Progenitor cell of endocrine pancreas (in vitro differentiated cells): ENCODE data around the gene CCDC112. TPM values are rescaled to one million over a fixed set of nuclear protein-coding genes. Genes with fewer than 3 reads are reported as not detected.

ENCODE experiments used
- DNase-seq: peaks from one replicate; pipeline ENCODE4 v3.0.0; 2021; ENCODE audit warnings: low spot score; ENCODE audit not compliant: unreplicated experiment
- H3K27ac Mint-ChIP-seq: 2 replicates; pipeline ENCODE4 v1.8.0; 2021; ENCODE audit warnings: mild to moderate bottlenecking, moderate library complexity, mixed read lengths
- H3K27me3 Mint-ChIP-seq: 2 replicates; pipeline ENCODE4 v1.8.0; 2021; ENCODE audit warnings: mixed read lengths
- H3K36me3 Mint-ChIP-seq: 2 replicates; pipeline ENCODE4 v1.8.0; 2022; ENCODE audit warnings: mixed read lengths; ENCODE audit not compliant: insufficient read depth
- H3K4me1 Mint-ChIP-seq: 2 replicates; pipeline ENCODE4 v1.8.0; 2021; ENCODE audit warnings: low read depth, mixed read lengths
- H3K4me3 Mint-ChIP-seq: 2 replicates; pipeline ENCODE4 v1.8.0; 2021; ENCODE audit warnings: low read depth, mild to moderate bottlenecking, moderate library complexity, mixed read lengths
- H3K9me3 Mint-ChIP-seq: 2 replicates; pipeline ENCODE4 v1.8.0; 2021; ENCODE audit warnings: low read depth, mixed read lengths
- CTCF ChIP-seq: fragments of 200-600 bp; sonication (generic); IDR thresholded peaks from one replicate; pipeline ENCODE4 v1.5.0; 2021; ENCODE audit warnings: antibody characterized with exemption, mild to moderate bottlenecking; ENCODE audit not compliant: unreplicated experiment
- long read RNA-seq: library from polyadenylated mRNA; unstranded; transcript quantifications from one replicate; pipeline ENCODE4 v2.0.0, GENCODE V29; 2020
- total RNA-seq: library from RNA; stranded (reverse); gene quantifications from 2 replicates; pipeline ENCODE4 v1.2.1, GENCODE V29; 2021

The CCDC112 gene
- total RNA-seq, result 10.8 and 10.9 TPM in 2 replicates
- long read RNA-seq, partial matches to known transcripts, result 1 of 1 reads
- long read RNA-seq, other reads (novel, unspliced or antisense), result 0 of 1 reads

- Mint-ChIP-seq H3K4me1 (peaks cover 5% of the 10 kb centered on the region), H3K4me3 (peak within 1 kb of the TSS; percentile 90), H3K27ac (peak within 1 kb of the TSS; percentile 89), H3K9me3 (peaks cover 5% of the 10 kb centered on the region), H3K36me3 (peaks cover 6% of the 10 kb centered on the region), H3K27me3 (peaks cover 10% of the 10 kb centered on the region)
- peak; percentile 67 for DNase-seq
- TF ChIP-seq CTCF, result no peak
These were observed at the start of gene CCDC112 for GRCh38 chr5:115296124-115297022. Gene CCDC112, minus strand, starts transcription at chr5:115296654. Its CDS starts 111 bp downstream, at chr5:115296543.

GRCh38 chr5:115345344-115345743 lies 48.9 kb upstream of the CCDC112 start:
- Mint-ChIP-seq H3K4me3 (no peak overlapping the region), H3K36me3 (no peaks in the 10 kb centered on the region), H3K27ac (no peak overlapping the region), H3K4me1 (peaks cover 5% of the 10 kb centered on the region), H3K9me3 (no peaks in the 10 kb centered on the region), H3K27me3 (no peaks in the 10 kb centered on the region)
- no peak for DNase-seq
- no peak for TF ChIP-seq CTCF

GRCh38 chr5:115343855-115344254 lies 47.4 kb upstream of the CCDC112 start:
- Mint-ChIP-seq H3K4me1 (peaks cover 1% of the 10 kb centered on the region), H3K9me3 (no peaks in the 10 kb centered on the region), H3K27ac (no peak overlapping the region), H3K36me3 (no peaks in the 10 kb centered on the region), H3K27me3 (peaks cover 2% of the 10 kb centered on the region), H3K4me3 (no peak overlapping the region)
- DNase-seq, result no peak
- TF ChIP-seq CTCF, result no peak

GRCh38 chr5:115342590-115343377 lies 46.3 kb upstream of the CCDC112 start:
- peaks cover 2% of the 10 kb centered on the region for H3K27me3 Mint-ChIP-seq
- no peak overlapping the region for H3K27ac Mint-ChIP-seq
- no peaks in the 10 kb centered on the region for H3K36me3 Mint-ChIP-seq
- no peak for DNase-seq
- H3K4me3 Mint-ChIP-seq, result no peak overlapping the region
- H3K9me3 Mint-ChIP-seq, result no peaks in the 10 kb centered on the region
- peaks cover 1% of the 10 kb centered on the region for H3K4me1 Mint-ChIP-seq
- no peak for TF ChIP-seq CTCF

- peaks cover 2% of the 10 kb centered on the region for H3K27me3 Mint-ChIP-seq
- H3K9me3 Mint-ChIP-seq, result no peaks in the 10 kb centered on the region
- DNase-seq, result no peak
- no peaks in the 10 kb centered on the region for H3K36me3 Mint-ChIP-seq
- H3K4me3 Mint-ChIP-seq, result no peak overlapping the region
- H3K27ac Mint-ChIP-seq, result no peak overlapping the region
- H3K4me1 Mint-ChIP-seq, result peaks cover 1% of the 10 kb centered on the region
- no peak for TF ChIP-seq CTCF
These were observed 45.3 kb upstream of the CCDC112 start for GRCh38 chr5:115341745-115342144.
